Endothelial cell of umbilical vein (primary cell): Measurements from ENCODE around the gene ZBTB18. TPM values are rescaled to one million over a fixed set of nuclear protein-coding genes. Genes with fewer than 3 reads are reported as not detected.

ENCODE experiments used
- BruUV-seq: library from RNA; stranded (reverse); fragments of 400-500 nt; replicated peaks from 2 replicates; lab custom pipeline; 2021; lab: Mats Ljungman, UMichigan
- CTCF ChIA-PET: fragments of 300-600, 350-600 bp; sonication (Branson Sonifier 250); formaldehyde crosslinking; loops from one replicate; lab custom pipeline; 2021; ENCODE audit warnings: antibody characterized with exemption, inconsistent platforms; lab: Charles Lee
- POLR2A ChIA-PET: fragments of 300-600, 350-600 bp; sonication (Branson Sonifier 250); formaldehyde crosslinking; loops from one replicate; lab custom pipeline; 2021; ENCODE audit warnings: antibody characterized with exemption, inconsistent platforms; lab: Charles Lee
- DNase-seq: peaks from one replicate; pipeline ENCODE4 v3.0.0-alpha.2; 2011; ENCODE audit warnings: low read depth, low spot score
- FAIRE-seq: peaks from 2 replicates; lab custom pipeline; 2011; peaks lifted over from hg19 to GRCh38; lab: Jason Lieb, UNC
- H2AFZ ChIP-seq: 2 replicates; pipeline ENCODE4 v1.6.0; 2012; ENCODE audit warnings: low read depth, low read length, control low read depth, inconsistent platforms
- H3K27ac ChIP-seq: 2 replicates; pipeline ENCODE4 v1.5.1; 2011; ENCODE audit warnings: low read depth, mild to moderate bottlenecking, control low read depth, low read length, moderate library complexity; ENCODE audit not compliant: insufficient read depth
- H3K27me3 ChIP-seq, 2 experiments: 2 replicates each; pipeline versions ENCODE4 v1.6.0 to v1.6.1; 2011; ENCODE audit warnings: low read length in 2 of 2, mixed read lengths in 1 of 2; ENCODE audit not compliant: control insufficient read depth in 2 of 2, insufficient read depth in 2 of 2
- H3K36me3 ChIP-seq, 2 experiments: 2 replicates in 1 of 2; 3 replicates in 1 of 2; pipeline ENCODE4 v1.5.1; 2011; ENCODE audit warnings: low read length in 2 of 2, mild to moderate bottlenecking in 1 of 2, moderate library complexity in 1 of 2; ENCODE audit not compliant: control insufficient read depth in 2 of 2, insufficient read depth in 2 of 2; ENCODE audit errors: extremely low read depth in 1 of 2
- H3K4me1 ChIP-seq: 3 replicates; pipeline ENCODE4 v1.5.1; 2011; ENCODE audit warnings: mild to moderate bottlenecking, low read length; ENCODE audit not compliant: control insufficient read depth, insufficient read depth; ENCODE audit errors: extremely low read depth
- H3K4me2 ChIP-seq: 2 replicates; pipeline ENCODE4 v1.6.1; 2011; ENCODE audit warnings: low read length, control low read depth, mixed read lengths; ENCODE audit not compliant: insufficient read depth
- H3K4me3 ChIP-seq, 3 experiments: fragments of 200-600 bp in 1 of 3; sonication (generic), shearing (Covaris generic) in 1 of 3; replicated peaks in 1 of 3; 2 replicates each; pipeline ENCODE4 v1.5.1; 2011 to 2016; ENCODE audit warnings: control low read depth in 3 of 3, low read length in 3 of 3, mild to moderate bottlenecking in 2 of 3, inconsistent platforms in 1 of 3, low read depth in 1 of 3, moderate library complexity in 1 of 3; ENCODE audit not compliant: insufficient read depth in 1 of 3
- H3K79me2 ChIP-seq: 2 replicates; pipeline ENCODE4 v1.6.0; 2012; ENCODE audit warnings: low read length, inconsistent platforms; ENCODE audit not compliant: control insufficient read depth, insufficient read depth
- H3K9ac ChIP-seq: replicated peaks from 2 replicates; pipeline ENCODE3; 2011; ENCODE audit warnings: low read length, control low read depth; ENCODE audit not compliant: insufficient read depth; ENCODE audit errors: extremely low read depth
- H3K9me1 ChIP-seq: replicated peaks from 3 replicates; pipeline ENCODE4 v1.6.0; 2011; ENCODE audit warnings: mild to moderate bottlenecking, low read length; ENCODE audit not compliant: control insufficient read depth, insufficient read depth; ENCODE audit errors: extremely low read depth
- H3K9me3 ChIP-seq: replicated peaks from 2 replicates; pipeline ENCODE4 v1.5.1; 2012; ENCODE audit warnings: low read length, inconsistent platforms; ENCODE audit not compliant: control insufficient read depth, insufficient read depth
- H4K20me1 ChIP-seq: replicated peaks from 2 replicates; pipeline ENCODE3; 2011; ENCODE audit warnings: mild to moderate bottlenecking, low read length; ENCODE audit not compliant: control insufficient read depth, insufficient read depth; ENCODE audit errors: extremely low read depth
- CTCF ChIP-seq, 2 donors: IDR thresholded peaks; 1 replicate in 1 of 2; 2 replicates in 1 of 2; pipeline ENCODE4 v1.5.1; 2011; ENCODE audit warnings: low read length in 2 of 2, mild to moderate bottlenecking in 2 of 2, moderate library complexity in 2 of 2, control low read depth in 1 of 2, inconsistent platforms in 1 of 2, low read depth in 1 of 2; ENCODE audit not compliant: insufficient read depth in 1 of 2; ENCODE audit errors: extremely low read depth in 1 of 2
- EZH2 ChIP-seq: IDR thresholded peaks from 2 replicates; pipeline ENCODE4 v1.6.1; 2012; ENCODE audit warnings: borderline replicate concordance, low read depth, mild to moderate bottlenecking, moderate library complexity, low read length, inconsistent platforms; ENCODE audit not compliant: severe bottlenecking
- FOS ChIP-seq: IDR thresholded peaks from 2 replicates; pipeline ENCODE4 v1.6.1; 2011; ENCODE audit warnings: mild to moderate bottlenecking, low read length, moderate library complexity, borderline replicate concordance; ENCODE audit not compliant: insufficient read depth
- GATA2 ChIP-seq: IDR thresholded peaks from 2 replicates; pipeline ENCODE4 v1.7.0; 2011; ENCODE audit warnings: low read depth, mild to moderate bottlenecking, moderate library complexity, mixed read lengths, low read length; ENCODE audit not compliant: insufficient read length, insufficient read depth
- JUN ChIP-seq: IDR thresholded peaks from 2 replicates; pipeline ENCODE4 v1.6.1; 2011; ENCODE audit warnings: borderline replicate concordance, low read depth; ENCODE audit not compliant: insufficient read length, insufficient read depth
- MYC ChIP-seq: IDR thresholded peaks from one replicate; pipeline ENCODE4 v1.6.1; 2011; ENCODE audit warnings: mild to moderate bottlenecking, low read depth, low read length
- POLR2A ChIP-seq: IDR thresholded peaks from 2 replicates; pipeline ENCODE4 v1.6.1; 2012; ENCODE audit warnings: low read depth, mild to moderate bottlenecking, control low read depth, low read length
- POLR2AphosphoS5 ChIP-seq: IDR thresholded peaks from 2 replicates; pipeline ENCODE4 v1.6.1; 2012; ENCODE audit warnings: low read depth, mild to moderate bottlenecking, control low read depth, low read length, moderate library complexity; ENCODE audit not compliant: insufficient read depth
- dilution Hi-C: fragments of 300-500 bp; cut with MboI; formaldehyde crosslinking; loops from one replicate; pipeline ENCODE4 v1.15.0; 2019; ENCODE audit warnings: low sequenced_read_pairs; ENCODE audit not compliant: extremely low pct_ligation_motif_present
- intact Hi-C: fragments of 100-400 bp; cut with micrococcal nuclease; formaldehyde crosslinking; loops from one replicate; pipeline ENCODE4 v1.10.0; 2022
- polyA plus RNA-seq, 4 experiments: library from polyadenylated mRNA; depleted of rRNA in 3 of 4; stranded (reverse) in 3 of 4; unstranded in 1 of 4; fragments of >200 nt; gene quantifications; 2 replicates each; pipeline versions ENCODE4 v1.2.1 to v1.2.3, GENCODE V29; 2011 to 2012; ENCODE audit warnings: missing spikeins in 1 of 4
- total RNA-seq: library from RNA; stranded (reverse); gene quantifications from 2 replicates; pipeline ENCODE4 v1.2.3, GENCODE V29; 2021
- TF ChIP-seq, protein P1 (sequence below): IDR thresholded peaks from 2 replicates; pipeline ENCODE4 v1.6.1; 2011; ENCODE audit not compliant: insufficient read depth, insufficient read length

Gene ZBTB18
- total and polyA plus RNA-seq, 2 donors (not counting 3 experiments of a cell fraction or from before 2014, with no cell fraction given) = 15.5 to 21.1 TPM

GRCh38 chr1:244096066-244096610, 45.1 kb downstream of the ZBTB18 start:
- dilution Hi-C loops (no loop called here), intact Hi-C loops (no loop called here)
- Histone ChIP-seq H3K79me2 (no peaks in the 10 kb centered on the region), H3K9me1 (no peaks in the 10 kb centered on the region), H4K20me1 (no peaks in the 10 kb centered on the region), H3K36me3 (no peaks in the 10 kb centered on the region), H3K9ac (no peak overlapping the region), H3K4me2 (no peak overlapping the region), H3K27me3 (peaks cover 4% of the 10 kb centered on the region in 2 experiments), H3K9me3 (peaks cover 2% of the 10 kb centered on the region), H2AFZ (no peak overlapping the region), H3K4me3 (no peak overlapping the region), H3K27ac (no peak overlapping the region), H3K4me1 (peaks cover 8% of the 10 kb centered on the region)
- ChIA-PET CTCF (no interaction called here), POLR2A (no interaction called here)
- no TSS peak for BruUV-seq
- DNase-seq = no peak
- FAIRE-seq = no peak
- no peak for TF ChIP-seq MYC
- no peak for TF ChIP-seq POLR2A
- TF ChIP-seq GATA2 = no peak
- no peak for TF ChIP-seq POLR2AphosphoS5
- TF ChIP-seq, protein P1, sequence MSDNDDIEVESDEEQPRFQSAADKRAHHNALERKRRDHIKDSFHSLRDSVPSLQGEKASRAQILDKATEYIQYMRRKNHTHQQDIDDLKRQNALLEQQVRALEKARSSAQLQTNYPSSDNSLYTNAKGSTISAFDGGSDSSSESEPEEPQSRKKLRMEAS = no peak
- TF ChIP-seq EZH2 = no peak

DNA sequence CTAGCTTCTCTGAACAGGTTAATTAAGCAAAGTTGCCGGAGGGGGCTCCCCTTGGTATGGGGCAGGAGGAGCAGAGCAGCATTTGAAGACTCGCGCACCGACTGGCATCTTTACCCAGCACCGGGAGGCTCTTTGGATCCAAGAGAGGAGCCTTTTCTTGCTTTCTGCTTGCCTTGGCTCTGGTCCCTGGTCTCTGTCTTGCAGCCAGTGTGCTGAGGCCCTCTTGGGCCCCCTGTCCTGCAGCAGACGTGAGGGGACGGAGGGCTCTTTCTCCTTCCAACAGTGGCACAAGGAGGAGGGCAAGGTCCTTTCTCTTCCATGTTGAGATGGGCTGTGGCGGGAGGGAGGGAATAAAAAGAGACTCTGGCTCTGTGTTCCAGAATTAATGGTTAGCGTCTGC, 45.6 kb downstream of the ZBTB18 start:
- BruUV-seq = no TSS peak
- dilution Hi-C loops (no loop called here), intact Hi-C loops (no loop called here)
- Histone ChIP-seq H4K20me1 (no peaks in the 10 kb centered on the region), H3K36me3 (no peaks in the 10 kb centered on the region), H3K79me2 (no peaks in the 10 kb centered on the region), H2AFZ (no peak overlapping the region), H3K4me2 (no peak overlapping the region), H3K27ac (no peak overlapping the region), H3K9me3 (peaks cover 2% of the 10 kb centered on the region), H3K27me3 (peaks cover 4% of the 10 kb centered on the region in 2 experiments), H3K4me3 (no peak overlapping the region), H3K9me1 (no peaks in the 10 kb centered on the region), H3K9ac (no peak overlapping the region), H3K4me1 (peaks cover 9% of the 10 kb centered on the region)
- ChIA-PET POLR2A (no interaction called here), CTCF (no interaction called here)
- FAIRE-seq (no peak), DNase-seq (no peak)
- TF ChIP-seq FOS (no peak), GATA2 (no peak), CTCF (IDR thresholded peaks at IDR 0.05; ENCODE audit: extremely low read depth in 1 of 2, insufficient read depth in 1 of 2, low read depth in 1 of 2, low read length in 2 of 2) (no peak), POLR2A (no peak), EZH2 (no peak), POLR2AphosphoS5 (no peak), MYC (no peak), JUN (no peak)
- TF ChIP-seq, protein P1 = no peak
